ENCODE results near the gene CD300LG. TPM values are rescaled to one million over a fixed set of nuclear protein-coding genes. Genes with fewer than 3 reads are reported as not detected.

CD300LG gene
- total RNA-seq, 1 experiment from 2014 or later, result not detected

- intact Hi-C loops (cut with micrococcal nuclease; ENCODE audit: unreplicated experiment), result no loop called here
- no TSS peak for BruUV-seq (replicated peaks)
- TF ChIP-seq CTCF (IDR thresholded peaks at IDR 0.05; ENCODE audit: insufficient read depth in 1 of 2, low read depth in 1 of 2, low read length in 1 of 2, severe bottlenecking in 1 of 2, unreplicated experiment in 1 of 2), result no peak
- Mint-ChIP-seq H3K27me3 (ENCODE audit: insufficient read depth, unreplicated experiment) (no peaks in the 10 kb centered on the region), H3K27ac (ENCODE audit: unreplicated experiment) (no peak overlapping the region), H3K9me3 (ENCODE audit: unreplicated experiment) (no peaks in the 10 kb centered on the region), H3K4me3 (ENCODE audit: unreplicated experiment) (no peak overlapping the region), H3K36me3 (ENCODE audit: insufficient read depth, unreplicated experiment) (no peaks in the 10 kb centered on the region), H3K4me1 (ENCODE audit: low read depth, unreplicated experiment) (peaks cover 8% of the 10 kb centered on the region)
- Histone ChIP-seq H3K27me3 (replicated peaks; ENCODE audit: control insufficient read depth, insufficient read depth, low read length) (no peaks in the 10 kb centered on the region), H3K4me3 (ENCODE audit: low read depth, low read length) (no peak overlapping the region), H3K9me3 (no peaks in the 10 kb centered on the region), H3K36me3 (ENCODE audit: control insufficient read depth, insufficient read depth, low read length) (no peaks in the 10 kb centered on the region), H3K4me1 (peaks cover 6% of the 10 kb centered on the region; the same call in 1 of the 2 replicates)
- no peak for DNase-seq
- ChIA-PET POLR2A (no interaction called here), CTCF (interaction anchor here (0.6 to 1.3 kb wide), 5 partner anchors 19 to 386 kb away, joined by 3 to 8 read pairs (median 4); partner anchors contain the start of genes ATXN7L3, DUSP3 and MPP3)
These were observed 33.6 kb upstream of the CD300LG start for GRCh38 chr17:43813386-43813785.

GRCh38 chr17:43814026-43814425, 33.0 kb upstream of the CD300LG start:
- Mint-ChIP-seq H3K4me3 (ENCODE audit: unreplicated experiment) (no peak overlapping the region), H3K36me3 (ENCODE audit: insufficient read depth, unreplicated experiment) (no peaks in the 10 kb centered on the region), H3K27me3 (ENCODE audit: insufficient read depth, unreplicated experiment) (no peaks in the 10 kb centered on the region), H3K9me3 (ENCODE audit: unreplicated experiment) (no peaks in the 10 kb centered on the region), H3K27ac (ENCODE audit: unreplicated experiment) (no peak overlapping the region), H3K4me1 (ENCODE audit: low read depth, unreplicated experiment) (peaks cover 8% of the 10 kb centered on the region)
- intact Hi-C loops (cut with micrococcal nuclease; ENCODE audit: unreplicated experiment), result no loop called here
- no peaks in the 10 kb centered on the region for H3K9me3 ChIP-seq
- peaks cover 6% of the 10 kb centered on the region; the same call in 1 of the 2 replicates for H3K4me1 ChIP-seq
- ChIA-PET POLR2A (no interaction called here), CTCF (interaction anchor here (0.6 to 1.3 kb wide), 5 partner anchors 18 to 386 kb away, joined by 3 to 8 read pairs (median 4); partner anchors contain the start of genes ATXN7L3, DUSP3 and MPP3)
- DNase-seq, result no peak
- H3K27me3 ChIP-seq (replicated peaks; ENCODE audit: control insufficient read depth, insufficient read depth, low read length), result no peaks in the 10 kb centered on the region
- no peak overlapping the region for H3K4me3 ChIP-seq (ENCODE audit: low read depth, low read length)
- peak in 1 of 2 experiments; percentile 5 for TF ChIP-seq CTCF (IDR thresholded peaks at IDR 0.05; ENCODE audit: insufficient read depth in 1 of 2, low read depth in 1 of 2, low read length in 1 of 2, severe bottlenecking in 1 of 2, unreplicated experiment in 1 of 2)
- no peaks in the 10 kb centered on the region for H3K36me3 ChIP-seq (ENCODE audit: control insufficient read depth, insufficient read depth, low read length)
- BruUV-seq (replicated peaks), result no TSS peak

GRCh38 chr17:43814714-43815113, 32.3 kb upstream of the CD300LG start:
- Histone ChIP-seq H3K27me3 (replicated peaks; ENCODE audit: control insufficient read depth, insufficient read depth, low read length) (no peaks in the 10 kb centered on the region), H3K9me3 (no peaks in the 10 kb centered on the region), H3K36me3 (ENCODE audit: control insufficient read depth, insufficient read depth, low read length) (no peaks in the 10 kb centered on the region), H3K4me3 (ENCODE audit: low read depth, low read length) (no peak overlapping the region), H3K4me1 (peaks cover 6% of the 10 kb centered on the region; the same call in 1 of the 2 replicates)
- intact Hi-C loops (cut with micrococcal nuclease; ENCODE audit: unreplicated experiment), result no loop called here
- POLR2A ChIA-PET, result no interaction called here
- Mint-ChIP-seq H3K36me3 (ENCODE audit: insufficient read depth, unreplicated experiment) (no peaks in the 10 kb centered on the region), H3K4me3 (ENCODE audit: unreplicated experiment) (no peak overlapping the region), H3K27me3 (ENCODE audit: insufficient read depth, unreplicated experiment) (no peaks in the 10 kb centered on the region), H3K27ac (ENCODE audit: unreplicated experiment) (peak overlapping the region; percentile 12), H3K4me1 (ENCODE audit: low read depth, unreplicated experiment) (peaks cover 8% of the 10 kb centered on the region), H3K9me3 (ENCODE audit: unreplicated experiment) (no peaks in the 10 kb centered on the region)
- no peak for DNase-seq
- BruUV-seq (replicated peaks), result no TSS peak
- CTCF ChIA-PET, result interaction anchor here (1.1 to 1.2 kb wide), 3 partner anchors 17 to 31 kb away, joined by 3 to 8 read pairs (median 3); partner anchors contain the start of gene MPP3
- TF ChIP-seq CTCF (IDR thresholded peaks at IDR 0.05; ENCODE audit: insufficient read depth in 1 of 2, low read depth in 1 of 2, low read length in 1 of 2, severe bottlenecking in 1 of 2, unreplicated experiment in 1 of 2), result no peak

Data from Caco-2 (cell line).